Activated naive CD4-positive, alpha-beta T cell treated with anti-CD3 and anti-CD28 coated beads, Interleukin-2, amount 50 U/mL, for 16 hours (primary cell): ENCODE measurements around the gene PDAP1.
A peak's percentile ranks its signal among the peaks of the same experiment; 100 is the strongest.
"Not testable (repeated sequence)": the region's sequence is repeated elsewhere in the genome, so short reads cannot be mapped to it uniquely, and the experiment has no call there.

ENCODE experiments used
- DNase-seq: peaks from one replicate; pipeline ENCODE4 v3.0.0-alpha.2; 2020

The PDAP1 gene

GRCh38 chr7:99408379-99409191 lies at the start of gene PDAP1, which contains the start of gene BUD31:
Gene PDAP1, minus strand, starts transcription at chr7:99408597. Its CDS starts 49 bp downstream, at chr7:99408548.
Gene BUD31, plus strand, starts transcription at chr7:99408969. Its CDS starts 2,124 bp downstream, at chr7:99411093.
- DNase-seq, result peak; percentile 87

- DNase-seq, result no peak
Measured at GRCh38 chr7:99457650-99458493, 49.5 kb upstream of the PDAP1 start.

- DNase-seq, result no peak
Measured at GRCh38 chr7:99457050-99457649, 48.8 kb upstream of the PDAP1 start.

- DNase-seq, result no peak
Measured at GRCh38 chr7:99456288-99456687, 47.9 kb upstream of the PDAP1 start.

- no peak for DNase-seq
Measured at GRCh38 chr7:99455874-99456273, 47.5 kb upstream of the PDAP1 start.

- no peak for DNase-seq
Measured at GRCh38 chr7:99453105-99453504, 44.7 kb upstream of the PDAP1 start.

GRCh38 chr7:99452541-99452940 lies 44.1 kb upstream of the PDAP1 start:
- DNase-seq, result no peak

GRCh38 chr7:99451936-99452335 lies 43.5 kb upstream of the PDAP1 start:
- no peak for DNase-seq

- DNase-seq, result no peak
Measured at GRCh38 chr7:99449326-99449725, 40.9 kb upstream of the PDAP1 start.

- no peak for DNase-seq
Measured at GRCh38 chr7:99448855-99449254, 40.5 kb upstream of the PDAP1 start.

- no peak for DNase-seq
Measured at GRCh38 chr7:99447943-99448342, 39.5 kb upstream of the PDAP1 start.

GRCh38 chr7:99446096-99446495 lies 37.7 kb upstream of the PDAP1 start:
- no peak for DNase-seq

- no peak for DNase-seq
Measured at GRCh38 chr7:99440195-99440594, 31.8 kb upstream of the PDAP1 start.

GRCh38 chr7:99438573-99439480 lies 30.4 kb upstream of the PDAP1 start, which contains the start of the genes CPSF4 and PTCD1:
Gene CPSF4, plus strand, starts transcription at chr7:99438943. Its CDS starts 140 bp downstream, at chr7:99439083.
Gene PTCD1, minus strand, starts transcription at chr7:99438798. Its CDS starts 3,556 bp downstream, at chr7:99435242.
- peak; percentile 94 for DNase-seq

GRCh38 chr7:99437946-99438572 lies 29.7 kb upstream of the PDAP1 start:
- DNase-seq, result no peak

GRCh38 chr7:99433158-99433557 lies 24.8 kb upstream of the PDAP1 start:
- DNase-seq, result no peak

- DNase-seq, result not testable (repeated sequence)
Measured at GRCh38 chr7:99431756-99432540, 23.6 kb upstream of the PDAP1 start.

GRCh38 chr7:99429756-99430155 lies 21.4 kb upstream of the PDAP1 start:
- no peak for DNase-seq

- DNase-seq, result no peak
Measured at GRCh38 chr7:99428972-99429566, 20.7 kb upstream of the PDAP1 start.
